ENCODE measurements around the gene TRAPPC6A.
A peak's percentile ranks its signal among the peaks of the same experiment; 100 is the strongest.

Gene TRAPPC6A

GRCh38 chr19:45178262-45179071 lies 430 bp upstream of the TRAPPC6A start, which contains the start of gene BLOC1S3:
BLOC1S3 (plus strand) TSS chr19:45178784; CDS start chr19:45179297, 513 bp downstream.
- DNase-seq (ENCODE audit: low spot score in 2 of 2): peak; percentile 100
- H3K4me3 ChIP-seq: peak within 1 kb of the TSS; percentile 75
- peaks cover 4% of the 10 kb centered on the region for H3K4me1 ChIP-seq
- H3K9me3 ChIP-seq: no peaks in the 10 kb centered on the region
- in situ Hi-C loops (cut with MboI; ENCODE audit: low sequenced_read_pairs): no loop called here
- no peaks in the 10 kb centered on the region for H3K27me3 ChIP-seq (ENCODE audit: low read depth)
- H3K36me3 ChIP-seq (replicated peaks): peaks cover 8% of the 10 kb centered on the region; the same call in 1 of the 2 replicates

GRCh38 chr19:45175515-45176345 lies 2.3 kb downstream of the TRAPPC6A start:
- in situ Hi-C loops (cut with MboI; ENCODE audit: low sequenced_read_pairs): no loop called here
- Histone ChIP-seq H3K4me3 (no peak overlapping the region), H3K9me3 (no peaks in the 10 kb centered on the region), H3K4me1 (peaks cover 6% of the 10 kb centered on the region), H3K36me3 (replicated peaks) (peaks cover 4% of the 10 kb centered on the region; the same call in 1 of the 2 replicates), H3K27me3 (ENCODE audit: low read depth) (no peaks in the 10 kb centered on the region)
- DNase-seq (ENCODE audit: low spot score in 2 of 2): no peak

GRCh38 chr19:45173816-45174215 lies 4.2 kb downstream of the TRAPPC6A start:
- H3K4me1 ChIP-seq: peaks cover 3% of the 10 kb centered on the region; the same call in 1 of the 2 replicates
- H3K36me3 ChIP-seq (replicated peaks): no peaks in the 10 kb centered on the region
- in situ Hi-C loops (cut with MboI; ENCODE audit: low sequenced_read_pairs): no loop called here
- no peak overlapping the region for H3K4me3 ChIP-seq
- H3K9me3 ChIP-seq: no peaks in the 10 kb centered on the region
- no peak for DNase-seq (ENCODE audit: low spot score in 2 of 2)
- H3K27me3 ChIP-seq (ENCODE audit: low read depth): no peaks in the 10 kb centered on the region

- no peaks in the 10 kb centered on the region for H3K27me3 ChIP-seq (ENCODE audit: low read depth)
- no peak for DNase-seq (ENCODE audit: low spot score in 2 of 2)
- no peaks in the 10 kb centered on the region for H3K9me3 ChIP-seq
- no peaks in the 10 kb centered on the region for H3K36me3 ChIP-seq (replicated peaks)
- in situ Hi-C loops (cut with MboI; ENCODE audit: low sequenced_read_pairs): no loop called here
- peaks cover 3% of the 10 kb centered on the region; the same call in 1 of the 2 replicates for H3K4me1 ChIP-seq
- no peak overlapping the region for H3K4me3 ChIP-seq
Measured at GRCh38 chr19:45172611-45173208, 5.3 kb downstream of the TRAPPC6A start.

- no peaks in the 10 kb centered on the region for H3K27me3 ChIP-seq (ENCODE audit: low read depth)
- in situ Hi-C loops (cut with MboI; ENCODE audit: low sequenced_read_pairs): no loop called here
- H3K9me3 ChIP-seq: no peaks in the 10 kb centered on the region
- DNase-seq (ENCODE audit: low spot score in 2 of 2): no peak
- peaks cover 3% of the 10 kb centered on the region; the same call in 1 of the 2 replicates for H3K4me1 ChIP-seq
- H3K4me3 ChIP-seq: no peak overlapping the region
- no peaks in the 10 kb centered on the region for H3K36me3 ChIP-seq (replicated peaks)
Measured at GRCh38 chr19:45172173-45172572, 5.9 kb downstream of the TRAPPC6A start.

- in situ Hi-C loops (cut with MboI; ENCODE audit: low sequenced_read_pairs): no loop called here
- Histone ChIP-seq H3K36me3 (replicated peaks) (no peaks in the 10 kb centered on the region), H3K27me3 (ENCODE audit: low read depth) (no peaks in the 10 kb centered on the region), H3K4me1 (peaks cover 3% of the 10 kb centered on the region; the same call in 1 of the 2 replicates), H3K9me3 (no peaks in the 10 kb centered on the region), H3K4me3 (no peak overlapping the region)
- DNase-seq (ENCODE audit: low spot score in 2 of 2): no peak
Measured at GRCh38 chr19:45171211-45171623, 6.8 kb downstream of the TRAPPC6A start.

- in situ Hi-C loops (cut with MboI; ENCODE audit: low sequenced_read_pairs): no loop called here
- no peak overlapping the region for H3K4me3 ChIP-seq
- no peaks in the 10 kb centered on the region for H3K36me3 ChIP-seq (replicated peaks)
- no peak for DNase-seq (ENCODE audit: low spot score in 2 of 2)
- no peaks in the 10 kb centered on the region for H3K9me3 ChIP-seq
- no peaks in the 10 kb centered on the region for H3K27me3 ChIP-seq (ENCODE audit: low read depth)
- peaks cover 3% of the 10 kb centered on the region; the same call in 1 of the 2 replicates for H3K4me1 ChIP-seq
Measured at GRCh38 chr19:45170146-45171106, 7.6 kb downstream of the TRAPPC6A start.

- Histone ChIP-seq H3K4me3 (no peak overlapping the region), H3K4me1 (peaks cover 3% of the 10 kb centered on the region; the same call in 1 of the 2 replicates), H3K9me3 (no peaks in the 10 kb centered on the region), H3K36me3 (replicated peaks) (no peaks in the 10 kb centered on the region), H3K27me3 (ENCODE audit: low read depth) (no peaks in the 10 kb centered on the region)
- in situ Hi-C loops (cut with MboI; ENCODE audit: low sequenced_read_pairs): no loop called here
- no peak for DNase-seq (ENCODE audit: low spot score in 2 of 2)
Measured at GRCh38 chr19:45169602-45170001, 8.4 kb downstream of the TRAPPC6A start.

- H3K27me3 ChIP-seq (ENCODE audit: low read depth): no peaks in the 10 kb centered on the region
- H3K36me3 ChIP-seq (replicated peaks): no peaks in the 10 kb centered on the region
- H3K4me3 ChIP-seq: no peak overlapping the region
- DNase-seq (ENCODE audit: low spot score in 2 of 2): no peak
- no peaks in the 10 kb centered on the region for H3K9me3 ChIP-seq
- peaks cover 5% of the 10 kb centered on the region; the same call in 1 of the 2 replicates for H3K4me1 ChIP-seq
- in situ Hi-C loops (cut with MboI; ENCODE audit: low sequenced_read_pairs): no loop called here
Measured at GRCh38 chr19:45168767-45169351, 9.2 kb downstream of the TRAPPC6A start.

- H3K4me1 ChIP-seq: peaks cover 5% of the 10 kb centered on the region; the same call in 1 of the 2 replicates
- no peak for DNase-seq (ENCODE audit: low spot score in 2 of 2)
- H3K36me3 ChIP-seq (replicated peaks): no peaks in the 10 kb centered on the region
- H3K9me3 ChIP-seq: no peaks in the 10 kb centered on the region
- H3K27me3 ChIP-seq (ENCODE audit: low read depth): no peaks in the 10 kb centered on the region
- H3K4me3 ChIP-seq: no peak overlapping the region
- in situ Hi-C loops (cut with MboI; ENCODE audit: low sequenced_read_pairs): no loop called here
Measured at GRCh38 chr19:45166723-45167252, 11.2 kb downstream of the TRAPPC6A start.

GRCh38 chr19:45164577-45165335 lies 13.3 kb downstream of the TRAPPC6A start:
- Histone ChIP-seq H3K4me1 (peaks cover 3% of the 10 kb centered on the region; the same call in 1 of the 2 replicates), H3K27me3 (ENCODE audit: low read depth) (no peaks in the 10 kb centered on the region), H3K9me3 (no peaks in the 10 kb centered on the region), H3K4me3 (no peak overlapping the region), H3K36me3 (replicated peaks) (no peaks in the 10 kb centered on the region)
- in situ Hi-C loops (cut with MboI; ENCODE audit: low sequenced_read_pairs): no loop called here
- peak in 1 of 2 experiments; percentile 75 for DNase-seq (ENCODE audit: low spot score in 2 of 2)
